K562 (cell line): ENCODE results near the gene OR2V1. TPM values are rescaled to one million over a fixed set of nuclear protein-coding genes. Genes with fewer than 3 reads are reported as not detected.

ENCODE experiments used
- CTBP1 ChIP-seq: fragments of 450-650 bp; IDR thresholded peaks from 2 replicates; pipeline ENCODE4 v1.6.1; 2016; ENCODE audit warnings: borderline replicate concordance
- DPF2 ChIP-seq: fragments of 450-650 bp; IDR thresholded peaks from 2 replicates; pipeline ENCODE4 v1.6.1; 2016
- GATA2 ChIP-seq: sonication (generic); formaldehyde crosslinking; IDR thresholded peaks from 2 replicates; pipeline ENCODE4 v1.4.0; 2020; ENCODE audit warnings: mild to moderate bottlenecking, missing genetic modification reagents
- GTF2F1 ChIP-seq: IDR thresholded peaks from 2 replicates; pipeline ENCODE4 v1.6.1; 2011; ENCODE audit warnings: low read depth, low read length, improper control_type of control experiment
- MAFK ChIP-seq: IDR thresholded peaks from 2 replicates; pipeline ENCODE4 v1.6.1; 2011; ENCODE audit warnings: low read length, improper control_type of control experiment
- MEIS2 ChIP-seq: fragments of 450-650 bp; IDR thresholded peaks from 2 replicates; pipeline ENCODE4 v1.6.1; 2014; ENCODE audit warnings: mild to moderate bottlenecking; ENCODE audit not compliant: partially characterized antibody
- MTA1 ChIP-seq: fragments of 450-650 bp; IDR thresholded peaks from 2 replicates; pipeline ENCODE4 v1.6.1; 2017; ENCODE audit warnings: borderline replicate concordance
- NBN ChIP-seq: fragments of 450-650 bp; IDR thresholded peaks from 2 replicates; pipeline ENCODE4 v1.6.1; 2016; ENCODE audit warnings: low read depth, mild to moderate bottlenecking
- NCOA2 ChIP-seq, 2 experiments: fragments of 450-650 bp; IDR thresholded peaks; 2 replicates each; pipeline ENCODE4 v1.6.1; 2018; ENCODE audit warnings: mild to moderate bottlenecking in 2 of 2, moderate library complexity in 1 of 2; ENCODE audit not compliant: partially characterized antibody in 2 of 2
- NR4A1 ChIP-seq, 2 experiments: fragments of 250-450 bp in 1 of 2; fragments of 450-650 bp in 1 of 2; sonication (Bioruptor Pico) in 1 of 2; IDR thresholded peaks; 2 replicates each; pipeline versions ENCODE4 v1.4.0 to v1.6.1; 2016 to 2020; ENCODE audit warnings: mild to moderate bottlenecking in 2 of 2, missing compliant biosample characterization in 1 of 2, missing genetic modification characterization in 1 of 2, moderate library complexity in 1 of 2
- PHTF2 ChIP-seq: fragments of 250-450 bp; sonication (Bioruptor Pico); IDR thresholded peaks from 2 replicates; pipeline ENCODE4 v1.5.0; 2021; ENCODE audit warnings: mild to moderate bottlenecking
- RBM17 ChIP-seq: fragments of 200-400 bp; formaldehyde crosslinking; IDR thresholded peaks from 2 replicates; pipeline ENCODE4 v1.6.1; 2017; ENCODE audit warnings: low read depth, mild to moderate bottlenecking, low read length, borderline replicate concordance
- TRIM28 ChIP-seq: fragments of 450-650 bp; IDR thresholded peaks from 2 replicates; pipeline ENCODE4 v1.6.1; 2017
- ZBTB17 ChIP-seq: fragments of 450-650 bp; formaldehyde crosslinking; IDR thresholded peaks from 2 replicates; pipeline ENCODE4 v1.4.0; 2020; ENCODE audit warnings: mild to moderate bottlenecking
- ZFX ChIP-seq: sonication (generic); formaldehyde crosslinking; IDR thresholded peaks from 2 replicates; pipeline ENCODE4 v1.8.0; 2022; ENCODE audit warnings: mild to moderate bottlenecking, missing genetic modification reagents, moderate library complexity
- ZNF197 ChIP-seq: fragments of 200-800 bp; sonication (Bioruptor generic); IDR thresholded peaks from 2 replicates; pipeline ENCODE4 v1.6.1; 2016; ENCODE audit warnings: low read depth, missing genetic modification characterization, missing compliant biosample characterization
- polyA plus RNA-seq, 8 experiments: library from polyadenylated mRNA; depleted of rRNA in 4 of 8; stranded (reverse) in 5 of 8; unstranded in 3 of 8; fragments of >200 nt; fragmentation: Nextera tagmentation in 2 of 8; fragmentation: Illumina TruSeq in 1 of 8; extraction: Ambion mirVana in 2 of 8; extraction: Trizol in 1 of 8; gene quantifications; 2 replicates each; pipeline versions ENCODE4 v1.2.1 to v1.2.3, GENCODE V29; 2011 to 2014; ENCODE audit warnings: inconsistent platforms in 1 of 8, missing spikeins in 1 of 8
- total RNA-seq, 7 experiments: library from RNA; depleted of rRNA in 6 of 7; stranded (reverse); fragments of >200 nt in 6 of 7; fragmentation: Illumina TruSeq in 2 of 7; extraction: Trizol in 2 of 7; gene quantifications; 2 replicates each; pipeline versions ENCODE4 v1.2.1 to v1.2.3, GENCODE V29; 2011 to 2021; ENCODE audit warnings: low replicate concordance in 1 of 7
- TF ChIP-seq, protein P1 (sequence below): fragments of 250-450 bp; sonication (Bioruptor Pico); IDR thresholded peaks from 2 replicates; pipeline ENCODE4 v1.4.0; 2020
- TF ChIP-seq, protein P2 (sequence below): fragments of 450-650 bp; IDR thresholded peaks from 2 replicates; pipeline ENCODE4 v1.6.1; 2018; ENCODE audit not compliant: partially characterized antibody

OR2V1 gene
- total and polyA plus RNA-seq, 9 of the 15 experiments (the other 6 are each of a cell fraction or from before 2014, with no cell fraction given), result 0.04 to 0.28 (median 0.15) TPM; not detected in 5

DNA sequence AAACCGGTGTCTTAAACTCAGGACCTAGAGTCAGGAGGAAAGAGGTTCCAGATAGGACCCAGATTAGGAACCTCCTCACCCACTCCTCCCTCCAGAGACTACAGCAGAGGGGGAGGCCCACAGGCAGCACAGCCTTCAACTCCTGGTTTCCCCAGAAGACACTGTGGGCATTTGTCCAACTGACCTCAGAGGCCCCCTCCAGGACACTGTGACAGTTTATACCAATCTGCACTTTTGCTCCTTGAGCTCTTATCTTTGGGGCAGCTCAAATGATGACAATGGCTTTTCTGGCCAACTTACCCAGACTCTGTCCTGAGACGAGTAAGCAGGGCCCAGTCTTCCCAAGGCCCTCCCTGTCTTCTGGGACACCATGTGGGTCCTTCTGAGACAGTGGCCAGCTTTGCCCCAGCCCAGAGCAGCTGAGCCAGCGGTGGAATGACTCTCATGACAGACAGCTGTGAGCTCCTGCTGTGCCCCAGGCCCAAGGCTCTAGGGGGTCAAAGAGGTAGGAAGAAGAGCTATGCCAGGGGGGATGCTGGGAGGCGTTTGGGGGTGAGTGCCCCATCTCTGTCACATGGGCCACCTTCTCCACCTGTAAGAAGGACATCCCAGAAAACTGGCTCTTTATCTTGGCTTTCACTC lies 30.7 kb upstream of the OR2V1 start (continued):
- TF ChIP-seq GATA2 (peak; percentile 14; the same call in 1 of the 2 replicates), MAFK (peak; percentile 46), GTF2F1 (no peak), ZBTB17 (CRISPR knock-in tag) (peak; percentile 7; the same call in 1 of the 2 replicates), NCOA2 (IDR thresholded peaks at IDR 0.05; ENCODE audit: partially characterized antibody in 2 of 2) (no peak), CTBP1 (no peak), MTA1 (0 out of 2 replicates have a peak, but pooled peaks have one; percentile 21), RBM17 (no peak), DPF2 (peak; percentile 76; the same call in 1 of the 2 replicates), NBN (0 out of 2 replicates have a peak, but pooled peaks have one; percentile 57), MEIS2 (peak; percentile 33), TRIM28 (peak; percentile 44; the same call in 1 of the 2 replicates), ZNF197 (CRISPR knock-in tag) (no peak), NR4A1 (CRISPR knock-in tag; IDR thresholded peaks at IDR 0.05) (no peak), NR4A1 (tag; IDR thresholded peaks at IDR 0.05) (peak; percentile 71), PHTF2 (no peak), ZFX (peak; percentile 39; the same call in 1 of the 2 replicates)
- TF ChIP-seq, protein P1, sequence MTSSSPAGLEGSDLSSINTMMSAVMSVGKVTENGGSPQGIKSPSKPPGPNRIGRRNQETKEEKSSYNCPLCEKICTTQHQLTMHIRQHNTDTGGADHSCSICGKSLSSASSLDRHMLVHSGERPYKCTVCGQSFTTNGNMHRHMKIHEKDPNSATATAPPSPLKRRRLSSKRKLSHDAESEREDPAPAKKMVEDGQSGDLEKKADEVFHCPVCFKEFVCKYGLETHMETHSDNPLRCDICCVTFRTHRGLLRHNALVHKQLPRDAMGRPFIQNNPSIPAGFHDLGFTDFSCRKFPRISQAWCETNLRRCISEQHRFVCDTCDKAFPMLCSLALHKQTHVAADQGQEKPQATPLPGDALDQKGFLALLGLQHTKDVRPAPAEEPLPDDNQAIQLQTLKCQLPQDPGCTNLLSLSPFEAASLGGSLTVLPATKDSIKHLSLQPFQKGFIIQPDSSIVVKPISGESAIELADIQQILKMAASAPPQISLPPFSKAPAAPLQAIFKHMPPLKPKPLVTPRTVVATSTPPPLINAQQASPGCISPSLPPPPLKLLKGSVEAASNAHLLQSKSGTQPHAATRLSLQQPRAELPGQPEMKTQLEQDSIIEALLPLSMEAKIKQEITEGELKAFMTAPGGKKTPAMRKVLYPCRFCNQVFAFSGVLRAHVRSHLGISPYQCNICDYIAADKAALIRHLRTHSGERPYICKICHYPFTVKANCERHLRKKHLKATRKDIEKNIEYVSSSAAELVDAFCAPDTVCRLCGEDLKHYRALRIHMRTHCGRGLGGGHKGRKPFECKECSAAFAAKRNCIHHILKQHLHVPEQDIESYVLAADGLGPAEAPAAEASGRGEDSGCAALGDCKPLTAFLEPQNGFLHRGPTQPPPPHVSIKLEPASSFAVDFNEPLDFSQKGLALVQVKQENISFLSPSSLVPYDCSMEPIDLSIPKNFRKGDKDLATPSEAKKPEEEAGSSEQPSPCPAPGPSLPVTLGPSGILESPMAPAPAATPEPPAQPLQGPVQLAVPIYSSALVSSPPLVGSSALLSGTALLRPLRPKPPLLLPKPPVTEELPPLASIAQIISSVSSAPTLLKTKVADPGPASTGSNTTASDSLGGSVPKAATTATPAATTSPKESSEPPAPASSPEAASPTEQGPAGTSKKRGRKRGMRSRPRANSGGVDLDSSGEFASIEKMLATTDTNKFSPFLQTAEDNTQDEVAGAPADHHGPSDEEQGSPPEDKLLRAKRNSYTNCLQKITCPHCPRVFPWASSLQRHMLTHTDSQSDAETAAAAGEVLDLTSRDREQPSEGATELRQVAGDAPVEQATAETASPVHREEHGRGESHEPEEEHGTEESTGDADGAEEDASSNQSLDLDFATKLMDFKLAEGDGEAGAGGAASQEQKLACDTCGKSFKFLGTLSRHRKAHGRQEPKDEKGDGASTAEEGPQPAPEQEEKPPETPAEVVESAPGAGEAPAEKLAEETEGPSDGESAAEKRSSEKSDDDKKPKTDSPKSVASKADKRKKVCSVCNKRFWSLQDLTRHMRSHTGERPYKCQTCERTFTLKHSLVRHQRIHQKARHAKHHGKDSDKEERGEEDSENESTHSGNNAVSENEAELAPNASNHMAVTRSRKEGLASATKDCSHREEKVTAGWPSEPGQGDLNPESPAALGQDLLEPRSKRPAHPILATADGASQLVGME (CRISPR knock-in tag), result no peak
- TF ChIP-seq, protein P2, sequence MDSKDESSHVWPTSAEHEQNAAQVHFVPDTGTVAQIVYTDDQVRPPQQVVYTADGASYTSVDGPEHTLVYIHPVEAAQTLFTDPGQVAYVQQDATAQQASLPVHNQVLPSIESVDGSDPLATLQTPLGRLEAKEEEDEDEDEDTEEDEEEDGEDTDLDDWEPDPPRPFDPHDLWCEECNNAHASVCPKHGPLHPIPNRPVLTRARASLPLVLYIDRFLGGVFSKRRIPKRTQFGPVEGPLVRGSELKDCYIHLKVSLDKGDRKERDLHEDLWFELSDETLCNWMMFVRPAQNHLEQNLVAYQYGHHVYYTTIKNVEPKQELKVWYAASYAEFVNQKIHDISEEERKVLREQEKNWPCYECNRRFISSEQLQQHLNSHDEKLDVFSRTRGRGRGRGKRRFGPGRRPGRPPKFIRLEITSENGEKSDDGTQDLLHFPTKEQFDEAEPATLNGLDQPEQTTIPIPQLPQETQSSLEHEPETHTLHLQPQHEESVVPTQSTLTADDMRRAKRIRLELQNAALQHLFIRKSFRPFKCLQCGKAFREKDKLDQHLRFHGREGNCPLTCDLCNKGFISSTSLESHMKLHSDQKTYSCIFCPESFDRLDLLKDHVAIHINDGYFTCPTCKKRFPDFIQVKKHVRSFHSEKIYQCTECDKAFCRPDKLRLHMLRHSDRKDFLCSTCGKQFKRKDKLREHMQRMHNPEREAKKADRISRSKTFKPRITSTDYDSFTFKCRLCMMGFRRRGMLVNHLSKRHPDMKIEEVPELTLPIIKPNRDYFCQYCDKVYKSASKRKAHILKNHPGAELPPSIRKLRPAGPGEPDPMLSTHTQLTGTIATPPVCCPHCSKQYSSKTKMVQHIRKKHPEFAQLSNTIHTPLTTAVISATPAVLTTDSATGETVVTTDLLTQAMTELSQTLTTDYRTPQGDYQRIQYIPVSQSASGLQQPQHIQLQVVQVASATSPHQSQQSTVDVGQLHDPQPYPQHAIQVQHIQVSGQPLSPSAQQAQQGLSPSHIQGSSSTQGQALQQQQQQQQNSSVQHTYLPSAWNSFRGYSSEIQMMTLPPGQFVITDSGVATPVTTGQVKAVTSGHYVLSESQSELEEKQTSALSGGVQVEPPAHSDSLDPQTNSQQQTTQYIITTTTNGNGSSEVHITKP, result peak; percentile 50
